DOHH2 (cell line): Measurements from ENCODE around the gene CNR2.

Source experiments
- CTCF ChIP-seq: fragments of 200-600 bp; sonication (generic); IDR thresholded peaks from one replicate; pipeline ENCODE4 v1.5.1; 2014; ENCODE audit warnings: antibody characterized with exemption, mild to moderate bottlenecking, low read depth, low read length; ENCODE audit not compliant: poor library complexity, severe bottlenecking
- EZH2phosphoT487 ChIP-seq: fragments of 200-600 bp; sonication (generic); IDR thresholded peaks from 2 replicates; pipeline ENCODE4 v1.6.1; 2017; ENCODE audit warnings: borderline replicate concordance, mild to moderate bottlenecking, antibody characterized with exemption, low read length, moderate library complexity, mixed read lengths

GRCh38 chr1:23868557-23869016 is 44.6 kb downstream of the CNR2 start:
- TF ChIP-seq CTCF (no peak), EZH2phosphoT487 (no peak)
